GM12872 (cell line): ENCODE data around the gene MYO10.

ENCODE experiments used
- CTCF ChIP-seq: IDR thresholded peaks from 3 replicates; pipeline ENCODE4 v1.5.1; 2011; ENCODE audit warnings: low read depth, mild to moderate bottlenecking, low read length, moderate library complexity; ENCODE audit not compliant: insufficient read depth

Gene MYO10

DNA sequence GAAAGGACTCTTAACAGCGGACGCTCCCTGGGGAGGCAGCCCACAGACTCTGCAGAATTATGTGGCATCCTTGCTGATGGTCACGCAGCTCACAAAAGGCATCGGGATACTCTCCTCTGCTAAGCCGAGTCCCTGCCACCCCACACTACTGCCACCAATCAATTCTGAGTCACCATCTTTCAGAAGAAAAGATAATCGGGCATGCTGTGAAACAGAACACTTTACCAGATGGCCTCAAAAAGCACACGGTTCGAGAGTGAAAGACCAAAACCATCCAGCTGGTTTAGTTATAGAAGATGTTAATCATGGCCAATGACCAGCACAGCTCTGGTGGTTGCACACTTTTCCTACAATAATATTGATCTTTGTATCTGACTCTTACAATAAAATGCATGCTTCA, 136.3 kb downstream of the MYO10 start:
- TF ChIP-seq CTCF, result no peak

- TF ChIP-seq CTCF, result no peak
Measured at GRCh38 chr5:16797951-16798350, 138.1 kb downstream of the MYO10 start.

GRCh38 chr5:16794269-16794913, 141.7 kb downstream of the MYO10 start:
- no peak for TF ChIP-seq CTCF

DNA sequence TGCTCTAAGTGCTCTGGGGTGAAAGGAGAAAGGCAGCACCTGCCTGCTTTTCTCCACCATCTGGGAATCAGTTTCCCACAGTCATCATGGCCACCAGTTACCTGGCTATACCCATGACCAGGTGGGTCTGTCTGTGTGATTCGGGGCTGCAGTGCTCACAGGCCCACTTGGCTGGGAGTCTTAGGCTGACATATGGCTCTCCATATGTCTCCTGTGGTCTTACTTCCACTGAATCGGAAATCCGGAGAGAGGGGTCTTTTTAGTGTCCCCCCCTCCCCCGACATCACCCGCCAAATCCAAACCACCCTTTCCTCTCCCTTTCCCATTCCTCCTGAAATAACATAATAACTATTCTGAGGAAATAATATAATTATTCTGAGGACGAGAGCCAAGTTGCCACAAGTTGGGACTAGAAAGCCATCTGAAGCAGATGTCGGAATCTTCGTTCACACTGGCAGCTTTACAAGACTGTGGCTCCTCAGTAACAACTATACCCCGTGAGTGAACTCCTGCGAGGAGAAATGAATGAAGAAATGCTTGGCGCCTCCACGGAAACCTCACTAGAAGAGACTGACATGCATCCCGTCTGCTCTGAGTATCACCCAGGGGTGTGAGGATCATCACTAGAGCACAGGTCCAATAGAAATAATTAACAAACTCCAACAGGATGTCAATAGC, 143.4 kb downstream of the MYO10 start:
- no peak for TF ChIP-seq CTCF

DNA sequence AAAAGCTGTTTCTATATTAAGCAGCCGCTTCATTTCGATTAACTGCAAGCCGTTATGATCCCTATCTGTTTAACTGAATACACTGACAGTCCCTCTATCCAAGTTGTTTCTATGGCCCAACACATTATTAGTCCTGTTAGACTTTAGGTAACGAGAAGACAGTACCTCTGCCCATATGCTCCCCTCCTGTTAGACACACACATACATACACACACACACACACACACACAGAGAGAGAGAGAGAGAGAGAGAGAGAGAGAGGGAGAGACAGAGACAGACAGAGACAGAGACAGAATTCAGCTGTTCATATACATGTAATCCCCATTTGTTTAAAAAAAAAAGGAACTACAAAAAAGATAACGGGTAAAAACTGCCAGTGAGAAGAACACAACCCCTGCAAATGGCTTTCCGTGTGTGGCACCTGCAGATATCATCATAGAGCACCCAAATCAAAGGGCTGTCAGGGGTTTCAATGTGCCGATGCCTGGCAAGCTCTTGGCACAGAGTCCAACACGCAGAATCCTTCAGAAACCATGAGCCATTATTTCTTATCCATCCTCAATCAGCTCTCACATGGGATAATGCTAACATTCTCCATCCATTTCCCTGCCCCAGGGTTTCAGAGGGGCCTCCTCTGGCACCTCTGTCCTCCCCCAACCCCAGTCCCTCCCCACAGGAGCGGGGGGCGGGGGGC, 144.0 kb downstream of the MYO10 start:
- TF ChIP-seq CTCF, result no peak

GRCh38 chr5:16791036-16791705, 144.9 kb downstream of the MYO10 start:
- TF ChIP-seq CTCF, result peak; percentile 57

DNA sequence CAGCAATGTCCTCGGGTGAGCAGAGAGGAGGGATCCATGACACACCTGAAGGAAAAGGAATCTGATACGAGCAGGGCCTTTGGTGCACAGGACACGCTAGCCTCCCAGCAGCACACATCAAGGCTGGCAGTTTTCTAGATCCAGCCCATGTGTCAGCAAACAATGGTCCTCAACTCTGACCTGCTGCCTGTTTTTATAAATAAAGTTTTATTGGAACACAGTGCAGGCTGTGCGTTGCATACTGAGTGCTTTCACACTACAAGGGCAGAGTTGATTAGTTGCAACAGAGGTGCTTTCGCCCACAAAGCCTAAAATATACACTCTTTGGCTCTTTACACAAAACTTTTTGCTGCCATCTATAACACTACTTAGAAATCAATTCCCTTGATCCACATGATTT, 147.1 kb downstream of the MYO10 start:
- no peak for TF ChIP-seq CTCF
